ENCODE measurements around the gene EYS. TPM values are rescaled to one million over a fixed set of nuclear protein-coding genes. Genes with fewer than 3 reads are reported as not detected.

The EYS gene
- total and polyA plus RNA-seq, 4 donors: 0.08 to 0.63 (median 0.36) TPM

DNA sequence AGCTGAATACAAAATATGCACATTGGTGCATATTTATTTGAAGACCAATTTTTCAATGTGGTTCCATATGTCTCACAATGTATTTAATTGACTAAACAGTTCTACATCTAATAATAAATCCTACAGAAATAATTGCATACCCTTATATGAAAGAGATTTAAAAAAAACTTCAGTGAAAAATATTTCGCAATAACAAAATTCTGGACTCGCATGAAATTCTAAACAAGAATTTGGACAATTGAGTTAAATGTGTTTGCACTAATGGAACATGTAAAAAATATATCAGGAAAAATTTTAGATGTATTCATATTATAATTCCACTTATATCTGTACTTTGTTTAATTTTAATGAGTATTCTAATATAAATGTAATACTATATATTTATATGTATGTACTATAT is 1003.1 kb downstream of the EYS start:
- H3K4me3 ChIP-seq (ENCODE audit: low read depth in 1 of 3, low read length in 3 of 3): no peak overlapping the region
- no peaks in the 10 kb centered on the region for H3K4me1 ChIP-seq (ENCODE audit: control insufficient read depth in 4 of 4, insufficient read depth in 4 of 4, low read length in 3 of 4)
- H3K9me3 ChIP-seq (ENCODE audit: control insufficient read depth in 4 of 4, low read length in 3 of 4): no peaks in the 10 kb centered on the region
- DNase-seq (ENCODE audit: low spot score): no peak
- no peaks in the 10 kb centered on the region for H3K36me3 ChIP-seq (ENCODE audit: control insufficient read depth in 4 of 4, insufficient read depth in 3 of 4, low read depth in 1 of 4, low read length in 3 of 4)
- no peak overlapping the region for H3K27ac ChIP-seq (ENCODE audit: low read depth in 1 of 2, low read length in 2 of 2)
- H3K27me3 ChIP-seq (ENCODE audit: control insufficient read depth in 4 of 4, insufficient read depth in 4 of 4, low read length in 3 of 4): no peaks in the 10 kb centered on the region
- 47% methylated on average over 2 of the region's 2 CpGs for WGBS
- TF ChIP-seq FOXA2 (IDR thresholded peaks at IDR 0.05) (no peak), TAF1 (conservative IDR thresholded peaks at IDR 0.05) (no peak), RAD21 (IDR thresholded peaks at IDR 0.05) (no peak)
- TF ChIP-seq, protein P1, sequence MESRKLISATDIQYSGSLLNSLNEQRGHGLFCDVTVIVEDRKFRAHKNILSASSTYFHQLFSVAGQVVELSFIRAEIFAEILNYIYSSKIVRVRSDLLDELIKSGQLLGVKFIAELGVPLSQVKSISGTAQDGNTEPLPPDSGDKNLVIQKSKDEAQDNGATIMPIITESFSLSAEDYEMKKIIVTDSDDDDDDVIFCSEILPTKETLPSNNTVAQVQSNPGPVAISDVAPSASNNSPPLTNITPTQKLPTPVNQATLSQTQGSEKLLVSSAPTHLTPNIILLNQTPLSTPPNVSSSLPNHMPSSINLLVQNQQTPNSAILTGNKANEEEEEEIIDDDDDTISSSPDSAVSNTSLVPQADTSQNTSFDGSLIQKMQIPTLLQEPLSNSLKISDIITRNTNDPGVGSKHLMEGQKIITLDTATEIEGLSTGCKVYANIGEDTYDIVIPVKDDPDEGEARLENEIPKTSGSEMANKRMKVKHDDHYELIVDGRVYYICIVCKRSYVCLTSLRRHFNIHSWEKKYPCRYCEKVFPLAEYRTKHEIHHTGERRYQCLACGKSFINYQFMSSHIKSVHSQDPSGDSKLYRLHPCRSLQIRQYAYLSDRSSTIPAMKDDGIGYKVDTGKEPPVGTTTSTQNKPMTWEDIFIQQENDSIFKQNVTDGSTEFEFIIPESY (IDR thresholded peaks at IDR 0.05): no peak
- no peak overlapping the region for H3K9ac ChIP-seq (ENCODE audit: low read depth in 1 of 2, low read length in 2 of 2)

DNA sequence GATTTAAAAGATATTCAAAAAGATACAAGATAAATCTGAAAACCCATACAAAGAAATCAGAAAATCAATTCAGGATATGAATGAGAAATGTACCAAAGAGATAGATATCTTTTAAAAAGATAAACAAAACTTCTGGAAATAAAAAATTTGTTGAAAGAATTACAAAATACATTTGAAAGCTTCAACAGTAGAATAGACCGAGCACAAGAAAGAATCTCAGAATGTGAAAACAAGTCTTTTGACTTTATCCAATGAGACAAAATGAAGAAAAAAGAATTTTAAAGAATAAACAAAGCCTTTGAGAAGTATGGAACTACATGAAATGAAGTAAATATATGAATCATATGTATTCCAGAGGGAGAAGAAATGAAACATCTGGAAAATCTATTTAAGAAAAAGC is 1011.0 kb downstream of the EYS start:
- WGBS: 80% methylated on average over 1 of the region's 1 CpG
- no peak for DNase-seq (ENCODE audit: low spot score)
- H3K27ac ChIP-seq (ENCODE audit: low read depth in 1 of 2, low read length in 2 of 2): no peak overlapping the region
- peaks cover 0 to 2% (median 0%) of the 10 kb centered on the region in 4 donors for H3K9me3 ChIP-seq (ENCODE audit: control insufficient read depth in 4 of 4, low read length in 3 of 4)
- no peaks in the 10 kb centered on the region for H3K4me1 ChIP-seq (ENCODE audit: control insufficient read depth in 4 of 4, insufficient read depth in 4 of 4, low read length in 3 of 4)
- H3K4me3 ChIP-seq (ENCODE audit: low read depth in 1 of 3, low read length in 3 of 3): no peak overlapping the region
- TF ChIP-seq, protein P2, sequence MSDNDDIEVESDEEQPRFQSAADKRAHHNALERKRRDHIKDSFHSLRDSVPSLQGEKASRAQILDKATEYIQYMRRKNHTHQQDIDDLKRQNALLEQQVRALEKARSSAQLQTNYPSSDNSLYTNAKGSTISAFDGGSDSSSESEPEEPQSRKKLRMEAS (IDR thresholded peaks at IDR 0.05): no peak
- TF ChIP-seq NR2F2 (IDR thresholded peaks at IDR 0.05): no peak
- TF ChIP-seq GABPA (IDR thresholded peaks at IDR 0.05 in 1 of 2, conservative IDR thresholded peaks at IDR 0.05 in 1 of 2): no peak
- H3K9ac ChIP-seq (ENCODE audit: low read depth in 1 of 2, low read length in 2 of 2): no peak overlapping the region
- H3K27me3 ChIP-seq (ENCODE audit: control insufficient read depth in 4 of 4, insufficient read depth in 4 of 4, low read length in 3 of 4): no peaks in the 10 kb centered on the region
- H3K36me3 ChIP-seq (ENCODE audit: control insufficient read depth in 4 of 4, insufficient read depth in 3 of 4, low read depth in 1 of 4, low read length in 3 of 4): no peaks in the 10 kb centered on the region

DNA sequence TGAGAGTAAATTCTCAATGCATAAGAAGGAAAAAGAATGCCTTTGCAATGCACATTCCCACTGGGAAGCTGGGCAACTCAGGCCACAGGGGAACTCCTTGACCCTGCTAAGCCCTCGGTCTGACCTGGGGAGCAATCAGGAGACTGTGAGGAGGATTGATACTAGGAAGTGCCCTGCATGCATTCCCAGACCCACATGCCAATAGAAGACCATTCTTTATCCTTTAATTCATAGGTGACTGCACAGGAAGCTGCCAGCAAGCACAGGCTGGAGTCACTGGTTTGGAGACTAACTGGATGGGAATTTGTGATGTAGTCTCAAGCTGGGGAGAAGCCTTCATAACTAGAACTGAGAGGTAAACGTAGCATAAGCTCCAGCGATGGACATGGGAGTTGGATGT is 1012.7 kb downstream of the EYS start:
- Histone ChIP-seq H3K4me3 (ENCODE audit: low read depth in 1 of 3, low read length in 3 of 3) (no peak overlapping the region), H3K27ac (ENCODE audit: low read depth in 1 of 2, low read length in 2 of 2) (no peak overlapping the region), H3K4me1 (ENCODE audit: control insufficient read depth in 4 of 4, insufficient read depth in 4 of 4, low read length in 3 of 4) (no peaks in the 10 kb centered on the region), H3K36me3 (ENCODE audit: control insufficient read depth in 4 of 4, insufficient read depth in 3 of 4, low read depth in 1 of 4, low read length in 3 of 4) (no peaks in the 10 kb centered on the region), H3K9me3 (ENCODE audit: control insufficient read depth in 4 of 4, low read length in 3 of 4) (peaks cover 0 to 2% (median 0%) of the 10 kb centered on the region in 4 donors), H3K9ac (ENCODE audit: low read depth in 1 of 2, low read length in 2 of 2) (no peak overlapping the region), H3K27me3 (ENCODE audit: control insufficient read depth in 4 of 4, insufficient read depth in 4 of 4, low read length in 3 of 4) (no peaks in the 10 kb centered on the region)
- DNase-seq (ENCODE audit: low spot score): no peak
- TF ChIP-seq HNF4G (IDR thresholded peaks at IDR 0.05) (no peak), FOXA2 (IDR thresholded peaks at IDR 0.05) (no peak), RXRA (IDR thresholded peaks at IDR 0.05) (no peak), FOXA1 (IDR thresholded peaks at IDR 0.05) (no peak), RAD21 (IDR thresholded peaks at IDR 0.05) (no peak), HNF4A (conservative IDR thresholded peaks at IDR 0.05) (no peak), NR2F2 (IDR thresholded peaks at IDR 0.05) (no peak), GABPA (IDR thresholded peaks at IDR 0.05 in 1 of 2, conservative IDR thresholded peaks at IDR 0.05 in 1 of 2) (no peak)
- TF ChIP-seq, protein P2 (IDR thresholded peaks at IDR 0.05): no peak
- WGBS: 80% methylated on average over 3 of the region's 3 CpGs

DNA sequence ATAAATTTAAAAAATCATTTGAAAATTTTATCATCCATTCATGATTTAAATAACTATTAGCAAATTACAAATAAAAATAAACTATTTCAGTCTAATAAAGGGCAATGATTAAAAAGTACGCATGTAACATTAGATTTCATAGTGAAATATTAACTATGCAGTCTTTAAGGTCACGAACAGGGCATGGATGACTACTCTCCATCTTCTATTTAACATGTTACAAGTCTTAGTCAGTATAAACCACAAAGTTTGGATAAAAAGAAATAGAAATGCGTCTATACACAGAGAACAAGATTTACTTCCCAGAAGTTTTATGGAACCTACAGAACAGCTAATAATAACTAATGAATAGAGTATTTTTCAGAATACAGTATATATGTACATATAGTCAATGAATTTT is 1016.0 kb downstream of the EYS start:
- Histone ChIP-seq H3K36me3 (ENCODE audit: control insufficient read depth in 4 of 4, insufficient read depth in 3 of 4, low read depth in 1 of 4, low read length in 3 of 4) (no peaks in the 10 kb centered on the region), H3K4me3 (ENCODE audit: low read depth in 1 of 3, low read length in 3 of 3) (no peak overlapping the region), H3K4me1 (ENCODE audit: control insufficient read depth in 4 of 4, insufficient read depth in 4 of 4, low read length in 3 of 4) (no peaks in the 10 kb centered on the region), H3K9me3 (ENCODE audit: control insufficient read depth in 4 of 4, low read length in 3 of 4) (peaks cover 0 to 2% (median 0%) of the 10 kb centered on the region in 4 donors), H3K9ac (ENCODE audit: low read depth in 1 of 2, low read length in 2 of 2) (no peak overlapping the region), H3K27me3 (ENCODE audit: control insufficient read depth in 4 of 4, insufficient read depth in 4 of 4, low read length in 3 of 4) (no peaks in the 10 kb centered on the region), H3K27ac (ENCODE audit: low read depth in 1 of 2, low read length in 2 of 2) (no peak overlapping the region)
- WGBS: 71% methylated on average over 3 of the region's 3 CpGs
- DNase-seq (ENCODE audit: low spot score): no peak
- TF ChIP-seq TAF1 (conservative IDR thresholded peaks at IDR 0.05): no peak
- TF ChIP-seq EGR1 (IDR thresholded peaks at IDR 0.05; ENCODE audit: low read depth in 2 of 2): no peak
- no peak for TF ChIP-seq GABPA (IDR thresholded peaks at IDR 0.05 in 1 of 2, conservative IDR thresholded peaks at IDR 0.05 in 1 of 2)
- TF ChIP-seq JUND (IDR thresholded peaks at IDR 0.05): no peak
- no peak for TF ChIP-seq FOXA1 (IDR thresholded peaks at IDR 0.05)
- TF ChIP-seq, protein P3, sequence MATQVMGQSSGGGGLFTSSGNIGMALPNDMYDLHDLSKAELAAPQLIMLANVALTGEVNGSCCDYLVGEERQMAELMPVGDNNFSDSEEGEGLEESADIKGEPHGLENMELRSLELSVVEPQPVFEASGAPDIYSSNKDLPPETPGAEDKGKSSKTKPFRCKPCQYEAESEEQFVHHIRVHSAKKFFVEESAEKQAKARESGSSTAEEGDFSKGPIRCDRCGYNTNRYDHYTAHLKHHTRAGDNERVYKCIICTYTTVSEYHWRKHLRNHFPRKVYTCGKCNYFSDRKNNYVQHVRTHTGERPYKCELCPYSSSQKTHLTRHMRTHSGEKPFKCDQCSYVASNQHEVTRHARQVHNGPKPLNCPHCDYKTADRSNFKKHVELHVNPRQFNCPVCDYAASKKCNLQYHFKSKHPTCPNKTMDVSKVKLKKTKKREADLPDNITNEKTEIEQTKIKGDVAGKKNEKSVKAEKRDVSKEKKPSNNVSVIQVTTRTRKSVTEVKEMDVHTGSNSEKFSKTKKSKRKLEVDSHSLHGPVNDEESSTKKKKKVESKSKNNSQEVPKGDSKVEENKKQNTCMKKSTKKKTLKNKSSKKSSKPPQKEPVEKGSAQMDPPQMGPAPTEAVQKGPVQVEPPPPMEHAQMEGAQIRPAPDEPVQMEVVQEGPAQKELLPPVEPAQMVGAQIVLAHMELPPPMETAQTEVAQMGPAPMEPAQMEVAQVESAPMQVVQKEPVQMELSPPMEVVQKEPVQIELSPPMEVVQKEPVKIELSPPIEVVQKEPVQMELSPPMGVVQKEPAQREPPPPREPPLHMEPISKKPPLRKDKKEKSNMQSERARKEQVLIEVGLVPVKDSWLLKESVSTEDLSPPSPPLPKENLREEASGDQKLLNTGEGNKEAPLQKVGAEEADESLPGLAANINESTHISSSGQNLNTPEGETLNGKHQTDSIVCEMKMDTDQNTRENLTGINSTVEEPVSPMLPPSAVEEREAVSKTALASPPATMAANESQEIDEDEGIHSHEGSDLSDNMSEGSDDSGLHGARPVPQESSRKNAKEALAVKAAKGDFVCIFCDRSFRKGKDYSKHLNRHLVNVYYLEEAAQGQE (IDR thresholded peaks at IDR 0.05): no peak
